ENCODE data around the gene FOXN4.

GRCh38 chr12:109289551-109289950, 19.5 kb downstream of the FOXN4 start:
- no peak for TF ChIP-seq EZH2 (IDR thresholded peaks at IDR 0.05; ENCODE audit: borderline replicate concordance, low read depth, low read length, severe bottlenecking)
- TF ChIP-seq CTCF (IDR thresholded peaks at IDR 0.05; ENCODE audit: borderline replicate concordance, extremely low read depth, low read length, poor library complexity, severe bottlenecking): no peak
